ENCODE results near the gene FIGNL2. TPM values are rescaled to one million over a fixed set of nuclear protein-coding genes. Genes with fewer than 3 reads are reported as not detected.

The FIGNL2 gene
- total RNA-seq, 1 experiment from 2014 or later = not detected

GRCh38 chr12:51890511-51891171 lies 42.1 kb upstream of the FIGNL2 start:
- H3K27ac ChIP-seq (ENCODE audit: low read length) = no peak overlapping the region
- TF ChIP-seq EZH2phosphoT487 (IDR thresholded peaks at IDR 0.05; ENCODE audit: borderline replicate concordance, low read length) (no peak), EZH2 (IDR thresholded peaks at IDR 0.05; ENCODE audit: low read length, unreplicated experiment) (no peak), CTCF (conservative IDR thresholded peaks at IDR 0.05; ENCODE audit: low read depth, low read length) (no peak)
- no TSS peak for BruUV-seq (replicated peaks)
- CTCF ChIA-PET = no interaction called here
- H3K9me3 ChIP-seq (ENCODE audit: low read length) = no peaks in the 10 kb centered on the region
- H3F3A ChIP-seq (ENCODE audit: low read length, unreplicated experiment) = no peaks in the 10 kb centered on the region
- no peaks in the 10 kb centered on the region for H3K27me3 ChIP-seq (ENCODE audit: low read length)
- POLR2A ChIA-PET (ENCODE audit: unreplicated experiment) = no interaction called here
- H3K9me2 ChIP-seq (replicated peaks; ENCODE audit: low read length) = no peaks in the 10 kb centered on the region
- H3K9ac ChIP-seq (ENCODE audit: low read length) = no peak overlapping the region
- no peaks in the 10 kb centered on the region for H3K79me2 ChIP-seq (ENCODE audit: low read length)
- no peaks in the 10 kb centered on the region for H3K36me3 ChIP-seq (ENCODE audit: low read depth, low read length)
- H3K4me3 ChIP-seq (ENCODE audit: low read length) = no peak overlapping the region
- H4K20me1 ChIP-seq (ENCODE audit: low read length) = no peaks in the 10 kb centered on the region
- H3K4me1 ChIP-seq (ENCODE audit: insufficient read depth, low read length) = peaks cover 7% of the 10 kb centered on the region; the same call in 1 of the 2 replicates
- intact Hi-C loops (cut with micrococcal nuclease) = loop anchor here (2.0 kb wide), 1 partner anchor 132 kb away; no protein-coding TSS in a partner anchor
- no peak overlapping the region for H3K4me2 ChIP-seq (ENCODE audit: low read length)
- 0 out of 2 replicates have a peak overlapping the region, but pooled peaks have one; percentile 30 for H2AFZ ChIP-seq (ENCODE audit: low read length)
- ATAC-seq (no peak), DNase-seq (no peak)

GRCh38 chr12:51890133-51890464 lies 41.6 kb upstream of the FIGNL2 start:
- 0 out of 2 replicates have a peak, but pooled peaks have one; percentile 2 for TF ChIP-seq CTCF (conservative IDR thresholded peaks at IDR 0.05; ENCODE audit: low read depth, low read length)
- TF ChIP-seq EZH2 (IDR thresholded peaks at IDR 0.05; ENCODE audit: low read length, unreplicated experiment) = no peak
- BruUV-seq (replicated peaks) = no TSS peak
- CTCF ChIA-PET = no interaction called here
- POLR2A ChIA-PET (ENCODE audit: unreplicated experiment) = no interaction called here
- Histone ChIP-seq H3K4me3 (ENCODE audit: low read length) (no peak overlapping the region), H3K4me2 (ENCODE audit: low read length) (no peak overlapping the region), H4K20me1 (ENCODE audit: low read length) (no peaks in the 10 kb centered on the region), H3F3A (ENCODE audit: low read length, unreplicated experiment) (no peaks in the 10 kb centered on the region), H3K36me3 (ENCODE audit: low read depth, low read length) (no peaks in the 10 kb centered on the region), H3K27ac (ENCODE audit: low read length) (no peak overlapping the region), H3K9ac (ENCODE audit: low read length) (no peak overlapping the region), H3K9me3 (ENCODE audit: low read length) (0 out of 2 replicates have a peak, but pooled peaks cover 2% of the 10 kb centered on the region), H3K9me2 (replicated peaks; ENCODE audit: low read length) (no peaks in the 10 kb centered on the region), H2AFZ (ENCODE audit: low read length) (no peak overlapping the region), H3K27me3 (ENCODE audit: low read length) (no peaks in the 10 kb centered on the region), H3K79me2 (ENCODE audit: low read length) (no peaks in the 10 kb centered on the region), H3K4me1 (ENCODE audit: insufficient read depth, low read length) (peaks cover 7% of the 10 kb centered on the region; the same call in 1 of the 2 replicates)
- intact Hi-C loops (cut with micrococcal nuclease) = loop anchor here (2.0 kb wide), 1 partner anchor 133 kb away; no protein-coding TSS in a partner anchor
- ATAC-seq = no peak
- no peak for DNase-seq

Data from PC-3 (cell line).